ENCODE measurements around the gene GJC2. TPM values are rescaled to one million over a fixed set of nuclear protein-coding genes. Genes with fewer than 3 reads are reported as not detected.

Gene GJC2
- polyA plus RNA-seq, 1 experiment: 1.2 TPM

GRCh38 chr1:228190182-228190581, 40.5 kb downstream of the GJC2 start:
- H3K27ac ChIP-seq (ENCODE audit: low read depth, low read length): no peak overlapping the region
- TF ChIP-seq CTCF (IDR thresholded peaks at IDR 0.05; ENCODE audit: low read depth, low read length): no peak
- H3K9me3 ChIP-seq (ENCODE audit: control insufficient read depth, insufficient read depth, low read length): no peaks in the 10 kb centered on the region; the same call in 1 of the 2 replicates
- no peak overlapping the region for H3K4me3 ChIP-seq (ENCODE audit: low read depth, low read length)
- H3K27me3 ChIP-seq (ENCODE audit: control insufficient read depth, insufficient read depth, low read length): no peaks in the 10 kb centered on the region
- ChIA-PET CTCF (no interaction called here), POLR2A (no interaction called here)
- no peak for DNase-seq (ENCODE audit: low read depth, low spot score)

GRCh38 chr1:228190778-228191177, 41.0 kb downstream of the GJC2 start:
- CTCF ChIA-PET: no interaction called here
- Histone ChIP-seq H3K4me3 (ENCODE audit: low read depth, low read length) (no peak overlapping the region), H3K9me3 (ENCODE audit: control insufficient read depth, insufficient read depth, low read length) (no peaks in the 10 kb centered on the region; the same call in 1 of the 2 replicates), H3K27me3 (ENCODE audit: control insufficient read depth, insufficient read depth, low read length) (no peaks in the 10 kb centered on the region), H3K27ac (ENCODE audit: low read depth, low read length) (no peak overlapping the region)
- no peak for DNase-seq (ENCODE audit: low read depth, low spot score)
- no peak for TF ChIP-seq CTCF (IDR thresholded peaks at IDR 0.05; ENCODE audit: low read depth, low read length)
- POLR2A ChIA-PET: no interaction called here

- H3K27me3 ChIP-seq (ENCODE audit: control insufficient read depth, insufficient read depth, low read length): no peaks in the 10 kb centered on the region
- POLR2A ChIA-PET: interaction anchor here (0.7 kb wide), 1 partner anchor 157 kb away, joined by 5 read pairs; no protein-coding TSS in a partner anchor
- H3K9me3 ChIP-seq (ENCODE audit: control insufficient read depth, insufficient read depth, low read length): no peaks in the 10 kb centered on the region; the same call in none of the 2 replicates
- H3K27ac ChIP-seq (ENCODE audit: low read depth, low read length): no peak overlapping the region
- TF ChIP-seq CTCF (IDR thresholded peaks at IDR 0.05; ENCODE audit: low read depth, low read length): no peak
- no peak for DNase-seq (ENCODE audit: low read depth, low spot score)
- CTCF ChIA-PET: interaction anchor here (0.6 kb wide), 1 partner anchor 264 kb away, joined by 8 read pairs; no protein-coding TSS in a partner anchor
- H3K4me3 ChIP-seq (ENCODE audit: low read depth, low read length): no peak overlapping the region
Observed at GRCh38 chr1:228194436-228194835, 44.7 kb downstream of the GJC2 start.

- Histone ChIP-seq H3K4me3 (ENCODE audit: low read depth, low read length) (no peak overlapping the region), H3K27me3 (ENCODE audit: control insufficient read depth, insufficient read depth, low read length) (no peaks in the 10 kb centered on the region), H3K27ac (ENCODE audit: low read depth, low read length) (no peak overlapping the region), H3K9me3 (ENCODE audit: control insufficient read depth, insufficient read depth, low read length) (peaks cover 4% of the 10 kb centered on the region)
- DNase-seq (ENCODE audit: low read depth, low spot score): no peak
- ChIA-PET CTCF (no interaction called here), POLR2A (no interaction called here)
- no peak for TF ChIP-seq CTCF (IDR thresholded peaks at IDR 0.05; ENCODE audit: low read depth, low read length)
Observed at GRCh38 chr1:228194921-228195812, 45.4 kb downstream of the GJC2 start.

GRCh38 chr1:228197555-228198147, 47.9 kb downstream of the GJC2 start:
- no peak overlapping the region for H3K27ac ChIP-seq (ENCODE audit: low read depth, low read length)
- CTCF ChIA-PET: no interaction called here
- no peak overlapping the region for H3K4me3 ChIP-seq (ENCODE audit: low read depth, low read length)
- TF ChIP-seq CTCF (IDR thresholded peaks at IDR 0.05; ENCODE audit: low read depth, low read length): no peak
- POLR2A ChIA-PET: no interaction called here
- no peaks in the 10 kb centered on the region for H3K27me3 ChIP-seq (ENCODE audit: control insufficient read depth, insufficient read depth, low read length)
- DNase-seq (ENCODE audit: low read depth, low spot score): no peak
- H3K9me3 ChIP-seq (ENCODE audit: control insufficient read depth, insufficient read depth, low read length): peaks cover 5% of the 10 kb centered on the region; the same call in 1 of the 2 replicates

All from AG04450 (cell line).